Measurements from ENCODE around the gene DET1.
"Not testable (repeated sequence)": the region's sequence is repeated elsewhere in the genome, so short reads cannot be mapped to it uniquely, and the experiment has no call there.

Gene DET1

DNA sequence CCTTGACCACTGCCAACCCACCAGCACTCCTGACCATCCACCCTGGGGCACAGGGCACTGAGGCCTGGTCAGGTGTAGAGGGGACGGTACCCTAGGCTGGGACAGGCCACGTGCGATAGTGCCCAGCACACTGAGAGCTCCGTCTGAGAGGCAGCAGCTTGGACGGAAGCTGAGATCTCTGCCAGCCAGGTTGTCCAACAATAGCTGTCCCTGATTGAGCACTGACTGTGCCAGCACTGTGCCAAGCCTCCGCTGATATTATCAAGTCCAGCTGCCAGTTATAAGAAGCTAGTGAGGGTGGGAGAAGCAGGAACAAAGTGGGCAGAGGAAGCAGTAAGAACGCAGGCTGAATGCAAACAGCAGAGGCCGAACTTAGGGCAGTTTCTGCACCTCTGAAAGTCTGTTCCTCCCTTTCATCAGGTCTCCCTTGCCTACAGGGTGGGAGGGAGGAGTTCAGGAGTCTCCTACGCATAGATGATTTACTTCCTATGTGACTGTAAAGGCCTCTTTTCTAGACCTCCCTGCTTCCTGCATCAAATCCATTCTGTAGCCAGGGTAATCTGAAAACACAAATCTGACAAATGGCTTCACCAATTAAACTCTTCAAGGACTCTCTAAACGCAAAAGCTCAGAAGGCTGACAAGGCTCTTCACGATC, 49.2 kb downstream of the DET1 start:
- DNase-seq (ENCODE audit: low read depth in 2 of 2), result no peak

DNA sequence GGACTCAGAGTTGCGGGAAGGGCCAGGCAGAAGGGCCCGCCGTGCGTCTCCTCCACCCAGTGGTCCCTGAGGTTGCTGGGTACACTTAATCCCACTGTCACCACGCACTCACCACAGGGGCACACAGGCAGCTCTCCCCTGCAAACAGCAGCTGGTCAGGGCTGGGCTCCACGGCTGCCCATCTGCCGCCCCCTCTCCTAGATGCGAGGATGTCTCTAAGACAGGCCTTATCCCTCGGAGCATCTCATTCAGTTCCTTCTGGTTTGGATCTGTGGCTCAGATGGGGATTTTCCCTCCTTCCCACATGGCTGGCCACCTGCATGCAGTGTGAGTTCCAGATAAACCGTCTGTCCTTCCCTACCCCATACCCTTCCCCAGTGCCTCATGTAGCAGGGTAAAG, 52.6 kb downstream of the DET1 start:
- DNase-seq (ENCODE audit: low read depth in 2 of 2), result no peak

DNA sequence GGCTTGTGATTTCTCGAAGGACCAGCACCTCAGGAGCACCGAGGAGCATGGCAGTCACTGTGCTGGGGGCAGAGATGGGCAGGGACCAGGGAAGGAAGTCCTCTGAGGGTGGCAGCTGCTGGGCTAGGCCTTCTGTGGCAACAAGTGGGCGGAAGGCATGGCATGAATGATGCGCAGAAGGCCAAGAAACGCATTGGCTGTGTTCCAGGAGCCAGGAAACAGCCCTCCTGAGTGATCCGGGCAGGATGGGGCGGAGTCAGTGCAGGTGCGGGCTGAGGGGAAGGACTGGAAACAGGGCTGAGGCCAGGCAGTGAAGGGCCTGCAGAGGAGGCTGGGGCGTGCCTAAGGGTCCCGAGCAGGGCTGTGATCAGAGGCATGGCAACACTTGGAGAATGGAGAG, 55.3 kb downstream of the DET1 start:
- DNase-seq (ENCODE audit: low read depth in 2 of 2), result no peak

GRCh38 chr15:88490036-88490435, 56.4 kb downstream of the DET1 start:
- DNase-seq (ENCODE audit: low read depth in 2 of 2), result no peak

DNA sequence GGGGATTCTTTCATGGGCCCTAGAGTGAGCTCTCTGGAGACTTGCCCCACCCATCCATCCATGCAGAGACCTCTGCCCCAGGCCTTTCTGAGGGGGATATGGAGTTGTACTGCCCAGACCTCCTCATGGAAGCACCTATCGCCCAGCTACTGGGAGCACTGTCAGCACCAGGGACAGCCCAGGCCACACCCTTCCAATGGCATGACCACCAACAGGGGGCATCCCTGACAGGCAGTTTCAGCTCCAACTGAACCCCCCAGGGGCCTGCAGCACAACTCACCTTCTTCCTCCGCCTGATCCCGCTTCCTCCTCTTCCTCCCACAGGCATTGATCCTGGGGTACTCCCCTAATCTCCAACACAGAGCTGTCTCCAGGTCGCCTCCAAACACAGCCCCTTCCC, 57.2 kb downstream of the DET1 start:
- DNase-seq (ENCODE audit: low read depth in 2 of 2), result no peak

GRCh38 chr15:88487796-88488523, 58.5 kb downstream of the DET1 start:
- no peak for DNase-seq (ENCODE audit: low read depth in 2 of 2)

GRCh38 chr15:88487178-88487795, 59.2 kb downstream of the DET1 start:
- DNase-seq (ENCODE audit: low read depth in 2 of 2), result no peak

GRCh38 chr15:88484682-88485331, 61.7 kb downstream of the DET1 start:
- DNase-seq (ENCODE audit: low read depth in 2 of 2), result no peak

DNA sequence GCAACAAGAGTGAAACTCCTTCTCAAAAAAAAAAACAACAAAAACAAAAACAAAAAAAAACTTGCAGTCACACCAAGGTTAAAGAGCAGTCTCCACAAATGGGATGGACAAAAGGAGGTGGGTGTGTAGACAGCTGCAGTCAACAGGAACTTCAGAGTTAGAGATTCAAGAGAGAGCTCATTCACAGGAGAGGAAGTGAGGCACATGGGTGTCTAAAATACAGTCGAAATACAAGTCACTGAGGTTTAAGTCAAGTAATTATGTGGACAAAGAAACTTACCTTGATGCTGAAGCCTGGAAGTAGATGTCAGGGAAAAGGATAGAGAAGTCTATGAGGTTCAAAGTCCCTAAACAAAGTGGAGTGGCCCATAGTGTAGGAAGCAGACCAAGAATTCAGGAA, 64.2 kb downstream of the DET1 start:
- DNase-seq (ENCODE audit: low read depth in 2 of 2), result no peak

GRCh38 chr15:88480981-88481380, 65.5 kb downstream of the DET1 start:
- DNase-seq (ENCODE audit: low read depth in 2 of 2), result no peak

DNA sequence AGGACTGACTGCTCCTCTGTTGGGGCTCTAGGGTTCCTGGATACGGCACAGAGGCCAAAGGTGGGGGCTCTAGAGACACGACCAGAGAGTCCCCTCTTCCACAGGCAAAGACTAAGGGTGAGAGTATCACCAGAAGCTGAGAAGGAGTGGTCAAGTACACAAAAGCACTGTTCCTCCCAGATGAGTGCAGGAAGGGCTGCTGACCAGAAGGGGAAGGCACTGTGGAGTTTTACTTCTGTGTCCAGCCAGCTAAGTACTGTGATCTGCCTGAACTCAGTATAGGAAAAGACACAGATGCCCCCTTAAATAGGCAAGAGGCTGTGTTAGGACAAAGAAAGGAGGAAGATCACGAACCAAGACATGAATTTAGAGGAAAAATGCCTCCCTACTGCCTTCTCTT, 67.3 kb downstream of the DET1 start:
- DNase-seq (ENCODE audit: low read depth in 2 of 2), result no peak

DNA sequence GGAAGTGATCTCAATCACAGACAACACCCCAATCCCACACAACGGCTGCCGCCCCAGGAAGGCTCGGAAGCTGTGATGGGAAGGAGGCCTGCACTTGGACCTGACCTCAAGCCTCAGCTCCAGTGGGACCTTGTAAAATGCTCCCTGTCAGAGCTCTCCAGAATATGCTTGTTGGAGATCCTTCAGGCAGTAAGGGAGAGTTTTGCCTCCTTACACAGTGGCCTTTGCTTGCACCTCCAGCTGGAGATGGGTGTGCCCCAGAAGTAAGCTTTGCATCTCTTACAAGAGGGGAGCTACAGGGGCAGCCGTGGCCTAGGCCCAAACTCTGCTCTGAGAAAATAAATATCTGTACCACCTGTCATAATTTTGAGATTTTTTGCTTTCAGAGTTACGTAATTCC, 68.6 kb downstream of the DET1 start:
- DNase-seq (ENCODE audit: low read depth in 2 of 2), result no peak

- no peak for DNase-seq (ENCODE audit: low read depth in 2 of 2)
Observed at GRCh38 chr15:88477126-88477525, 69.4 kb downstream of the DET1 start.

- DNase-seq (ENCODE audit: low read depth in 2 of 2), result no peak
Observed at GRCh38 chr15:88476635-88477060, 69.8 kb downstream of the DET1 start.

DNA sequence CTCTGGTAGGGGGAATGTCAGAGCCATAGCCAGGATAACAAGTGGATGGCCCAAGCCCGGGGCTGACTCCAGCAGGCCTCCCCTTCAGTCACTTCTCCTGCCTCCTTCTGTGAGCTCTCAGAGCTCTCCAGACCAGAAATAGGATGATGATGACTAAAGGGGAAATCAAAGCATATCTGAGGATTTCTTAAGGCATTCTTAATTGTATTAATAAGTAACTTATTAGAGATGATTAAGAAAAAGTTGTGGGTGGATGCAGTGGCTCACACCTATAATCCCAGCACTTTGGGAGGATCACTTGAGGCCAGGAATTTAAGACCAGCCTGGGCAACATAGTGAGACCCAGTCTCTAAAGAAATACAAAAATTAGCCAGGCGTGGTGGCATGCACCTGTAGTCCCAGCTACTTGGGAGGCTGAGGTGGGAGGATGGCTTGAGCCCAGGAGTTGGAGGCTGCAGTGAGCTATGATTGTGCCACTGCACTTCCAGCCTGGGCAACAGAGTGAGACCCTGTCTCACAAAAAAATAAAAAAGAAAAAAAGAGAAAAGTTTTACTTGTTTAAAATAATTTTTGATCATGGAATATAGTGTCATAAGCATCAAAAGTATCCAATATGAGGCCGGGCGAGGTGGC, 72.7 kb downstream of the DET1 start:
- DNase-seq (ENCODE audit: low read depth in 2 of 2), result not testable (repeated sequence)

- no peak for DNase-seq (ENCODE audit: low read depth in 2 of 2)
Observed at GRCh38 chr15:88472225-88472624, 74.3 kb downstream of the DET1 start.

DNA sequence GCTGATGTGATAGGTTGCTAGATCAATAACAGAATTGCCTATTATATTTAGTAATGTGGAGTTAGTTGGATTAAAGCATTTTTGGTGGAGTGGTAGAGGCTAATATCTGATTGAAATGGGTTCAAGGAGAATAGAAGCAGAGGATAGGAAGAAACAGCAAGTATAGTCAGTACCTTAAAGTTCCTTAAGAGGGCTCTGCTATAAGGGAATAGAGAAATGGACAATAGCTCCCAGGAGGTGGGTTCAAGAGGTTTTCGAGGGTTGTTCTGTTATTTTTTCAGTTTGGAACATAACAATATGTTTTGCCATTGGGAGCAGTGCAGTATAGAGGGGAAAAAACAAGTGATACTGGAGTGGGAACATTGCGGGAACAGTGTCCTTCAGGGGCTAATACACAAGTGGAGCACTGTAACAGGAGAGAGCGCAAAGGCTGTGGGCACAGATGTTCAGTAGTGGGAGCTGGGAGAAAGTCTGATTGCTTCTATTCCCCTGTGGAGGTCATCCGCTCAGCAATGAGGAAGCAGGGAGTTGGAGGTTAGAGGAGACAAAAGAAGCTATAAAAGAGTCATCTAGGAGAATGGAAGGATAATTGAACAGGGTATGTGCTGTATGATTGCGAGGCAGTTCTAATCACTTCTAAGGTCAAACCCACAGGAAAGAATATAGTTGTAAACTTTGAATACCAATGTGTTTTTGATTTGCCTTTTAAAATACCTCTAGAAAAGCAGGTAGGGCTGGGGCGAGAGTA, 75.7 kb downstream of the DET1 start:
- DNase-seq (ENCODE audit: low read depth in 2 of 2), result no peak

DNA sequence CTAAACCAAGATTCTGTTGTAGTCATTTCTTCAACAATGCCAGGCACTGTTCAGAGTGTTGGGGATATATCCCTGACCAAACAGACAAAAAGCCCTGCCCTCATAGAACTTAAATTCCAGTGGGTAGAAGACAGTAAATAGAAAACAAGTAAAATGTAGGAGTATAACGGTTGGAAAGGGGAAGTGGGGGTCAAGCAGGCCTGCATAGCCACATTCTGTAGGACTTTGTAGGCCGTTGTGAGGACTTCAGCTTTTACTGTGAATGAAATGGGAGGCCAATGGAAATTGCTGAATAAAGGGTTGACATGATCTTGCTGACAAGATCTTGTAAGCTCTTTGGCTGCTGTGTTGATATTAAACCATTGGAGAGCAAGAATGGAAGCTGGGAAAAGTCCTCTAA, 77.2 kb downstream of the DET1 start:
- no peak for DNase-seq (ENCODE audit: low read depth in 2 of 2)

GRCh38 chr15:88468721-88469120, 77.8 kb downstream of the DET1 start:
- DNase-seq (ENCODE audit: low read depth in 2 of 2), result not testable (repeated sequence)

DNA sequence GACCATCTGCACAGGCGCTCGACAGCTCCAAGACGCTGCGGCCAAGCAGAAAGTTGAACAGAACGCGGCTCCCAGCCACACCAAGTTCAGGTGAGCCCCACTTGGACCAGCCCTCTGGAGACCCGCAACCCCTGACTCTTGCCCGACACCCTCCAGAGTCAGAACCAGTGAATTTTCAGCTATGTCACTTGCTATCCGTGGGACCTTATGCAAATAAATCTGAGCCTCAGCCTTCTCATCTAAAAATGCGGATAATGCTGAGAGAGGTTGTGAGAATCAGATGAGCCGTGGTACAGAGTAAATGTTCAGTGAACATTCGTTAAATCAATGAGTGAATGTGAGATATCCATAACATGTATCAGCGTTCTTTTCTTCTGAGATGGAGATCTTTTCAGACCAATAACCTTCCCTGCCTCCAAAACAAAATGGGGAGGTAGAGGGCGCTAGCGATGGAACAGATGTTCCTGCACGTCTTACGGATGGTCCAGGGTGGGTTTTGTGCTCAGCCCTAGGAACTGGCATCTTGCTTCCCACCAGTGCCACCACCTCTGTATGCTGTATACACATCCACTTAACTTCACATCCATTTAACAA, 78.4 kb downstream of the DET1 start:
- DNase-seq (ENCODE audit: low read depth in 2 of 2), result no peak
